HepG2 (cell line): ENCODE measurements around the gene GCSAM. TPM values are rescaled to one million over a fixed set of nuclear protein-coding genes. Genes with fewer than 3 reads are reported as not detected.

ENCODE experiments used
- ATAC-seq: fragments of 200-7000 bp; cut with Tn5 transposase; 3 replicates; pipeline ENCODE4 v1.9.1; 2020; ENCODE audit warnings: mild to moderate bottlenecking, moderate library complexity
- BruUV-seq: library from RNA; stranded (reverse); fragments of 400-500 nt; replicated peaks from 2 replicates; lab custom pipeline; 2021; lab: Mats Ljungman, UMichigan
- CTCF ChIA-PET: fragments of 300-600 bp; formaldehyde crosslinking; extraction: SDS; loops from one replicate; lab custom pipeline; 2021; ENCODE audit warnings: low total read pairs, inconsistent platforms, low intra/inter-chr PET ratio; lab: Yijun Ruan, JAX
- POLR2A ChIA-PET: fragments of 350-600 bp; sonication (Branson Sonifier 250); formaldehyde crosslinking; loops from one replicate; lab custom pipeline; 2020; ENCODE audit warnings: antibody characterized with exemption, inconsistent platforms; lab: Yijun Ruan, JAX
- DNase-seq: peaks from one replicate; pipeline ENCODE4 v3.0.0-alpha.2; 2015; ENCODE audit warnings: low spot score
- FAIRE-seq: peaks from 3 replicates; lab custom pipeline; 2011; peaks lifted over from hg19 to GRCh38; lab: Jason Lieb, UNC
- H2AFZ ChIP-seq: one replicate; pipeline ENCODE4 v1.6.1; 2011; ENCODE audit warnings: low read length, inconsistent platforms
- H3K27ac ChIP-seq: fragments of 300-600 bp; 3 replicates; pipeline ENCODE4 v1.8.0; 2011; ENCODE audit warnings: mixed run types, mild to moderate bottlenecking, mixed read lengths, low read length, inconsistent platforms; ENCODE audit not compliant: insufficient read depth; ENCODE audit errors: extremely low read length
- H3K27me3 ChIP-seq, 2 experiments: fragments of 200-600 bp in 1 of 2; 2 replicates in 1 of 2; 3 replicates in 1 of 2; pipeline versions ENCODE4 v1.6.0 to v1.8.0; 2011; ENCODE audit warnings: low read length in 2 of 2, mild to moderate bottlenecking in 2 of 2, moderate library complexity in 2 of 2, inconsistent platforms in 1 of 2; ENCODE audit not compliant: insufficient read depth in 2 of 2, control insufficient read depth in 1 of 2
- H3K36me3 ChIP-seq, 2 experiments: fragments of 200-600 bp in 1 of 2; replicated peaks in 1 of 2; 2 replicates in 1 of 2; 3 replicates in 1 of 2; pipeline versions ENCODE4 v1.5.1 to v1.8.0; 2011; ENCODE audit warnings: low read length in 2 of 2, inconsistent platforms in 1 of 2; ENCODE audit not compliant: insufficient read depth in 2 of 2, control insufficient read depth in 1 of 2
- H3K4me1 ChIP-seq: 2 replicates; pipeline ENCODE4 v1.5.1; 2012; ENCODE audit warnings: low read length, inconsistent platforms; ENCODE audit not compliant: insufficient read depth
- H3K4me2 ChIP-seq: 2 replicates; pipeline ENCODE4 v1.6.0; 2011; ENCODE audit warnings: low read depth, low read length, inconsistent platforms
- H3K4me3 ChIP-seq, 3 experiments: fragments of 200-600 bp in 1 of 3; sonication (generic), shearing (Covaris generic) in 1 of 3; replicated peaks in 1 of 3; 2 replicates each; pipeline ENCODE4 v1.5.1; 2011 to 2016; ENCODE audit warnings: low read length in 3 of 3, inconsistent platforms in 2 of 3, low read depth in 2 of 3, mild to moderate bottlenecking in 2 of 3, control low read depth in 1 of 3, mixed read lengths in 1 of 3; ENCODE audit not compliant: insufficient read depth in 1 of 3
- H3K79me2 ChIP-seq: one replicate; pipeline ENCODE4 v1.6.1; 2011; ENCODE audit warnings: low read length, inconsistent platforms; ENCODE audit not compliant: insufficient read depth
- H3K9ac ChIP-seq: 2 replicates; pipeline ENCODE4 v1.6.0; 2011; ENCODE audit warnings: mild to moderate bottlenecking, low read depth, low read length, inconsistent platforms; ENCODE audit not compliant: insufficient read depth
- H3K9me3 ChIP-seq: 2 replicates; pipeline ENCODE4 v1.5.1; 2012; ENCODE audit warnings: mild to moderate bottlenecking, low read length
- H4K20me1 ChIP-seq: 2 replicates; pipeline ENCODE4 v1.6.0; 2011; ENCODE audit warnings: inconsistent platforms, mild to moderate bottlenecking, low read length, moderate library complexity; ENCODE audit not compliant: insufficient read depth
- DNMT1 ChIP-seq: sonication (generic); formaldehyde crosslinking; IDR thresholded peaks from 2 replicates; pipeline ENCODE4 v1.5.1; 2020; ENCODE audit warnings: mild to moderate bottlenecking, missing genetic modification reagents
- FOSL1 ChIP-seq: sonication (generic); formaldehyde crosslinking; IDR thresholded peaks from 2 replicates; pipeline ENCODE4 v1.9.0; 2021; ENCODE audit warnings: missing genetic modification reagents, borderline replicate concordance
- FOXC1 ChIP-seq: sonication (generic); formaldehyde crosslinking; IDR thresholded peaks from 2 replicates; pipeline ENCODE4 v1.8.0; 2022; ENCODE audit warnings: mild to moderate bottlenecking, missing genetic modification reagents, borderline replicate concordance
- HDAC6 ChIP-seq: fragments of 200-600 bp; sonication (generic); IDR thresholded peaks from 2 replicates; pipeline ENCODE4 v1.7.0; 2017; ENCODE audit warnings: mild to moderate bottlenecking, antibody characterized with exemption, low read length, low read depth
- HNF4G ChIP-seq, 2 experiments: sonication (generic) in 1 of 2; formaldehyde crosslinking in 1 of 2; IDR thresholded peaks; 2 replicates each; pipeline versions ENCODE4 v1.4.0 to v1.6.1; 2011 to 2020; ENCODE audit warnings: borderline replicate concordance in 2 of 2, low read depth in 2 of 2, mild to moderate bottlenecking in 2 of 2, low read length in 1 of 2, missing genetic modification reagents in 1 of 2, moderate library complexity in 1 of 2
- HOXA7 ChIP-seq: sonication (generic); formaldehyde crosslinking; IDR thresholded peaks from 2 replicates; pipeline ENCODE4 v1.8.1; 2022; ENCODE audit warnings: mild to moderate bottlenecking, missing genetic modification reagents, moderate library complexity
- HOXD1 ChIP-seq: sonication (generic); formaldehyde crosslinking; IDR thresholded peaks from 2 replicates; pipeline ENCODE4 v1.5.0; 2020; ENCODE audit warnings: missing genetic modification reagents
- JARID2 ChIP-seq: sonication (generic); formaldehyde crosslinking; IDR thresholded peaks from 2 replicates; pipeline ENCODE4 v1.8.1; 2023; ENCODE audit warnings: missing genetic modification reagents, inconsistent platforms; ENCODE audit not compliant: insufficient replicate concordance
- MAFF ChIP-seq: IDR thresholded peaks from 2 replicates; pipeline ENCODE4 v1.6.1; 2011; ENCODE audit warnings: low read depth, low read length, improper control_type of control experiment
- NR2F1 ChIP-seq, 2 experiments: fragments of 450-650 bp in 1 of 2; formaldehyde crosslinking in 1 of 2; IDR thresholded peaks; 2 replicates each; pipeline versions ENCODE4 v1.5.0 to v1.6.1; 2016 to 2020; ENCODE audit warnings: mild to moderate bottlenecking in 1 of 2, missing compliant biosample characterization in 1 of 2, missing genetic modification reagents in 1 of 2, moderate library complexity in 1 of 2
- SAP130 ChIP-seq: IDR thresholded peaks from 2 replicates; pipeline ENCODE4 v1.6.1; 2016; ENCODE audit warnings: low read depth
- SP4 ChIP-seq: sonication (generic); formaldehyde crosslinking; IDR thresholded peaks from 2 replicates; pipeline ENCODE4 v1.8.1; 2023; ENCODE audit warnings: mild to moderate bottlenecking, missing genetic modification reagents
- ZNF207 ChIP-seq: fragments of 450-650 bp; IDR thresholded peaks from 2 replicates; pipeline ENCODE4 v1.6.1; 2016; ENCODE audit warnings: antibody characterized with exemption, borderline replicate concordance
- ZNF3 ChIP-seq: IDR thresholded peaks from 2 replicates; pipeline ENCODE4 v1.7.0; 2017; ENCODE audit warnings: inconsistent platforms
- ZNF660 ChIP-seq: sonication (generic); formaldehyde crosslinking; IDR thresholded peaks from 2 replicates; pipeline ENCODE4 v1.5.1; 2020; ENCODE audit warnings: mild to moderate bottlenecking, low read depth, missing genetic modification reagents, borderline replicate concordance
- ZNF800 ChIP-seq: sonication (generic); formaldehyde crosslinking; IDR thresholded peaks from 2 replicates; pipeline ENCODE4 v1.4.0; 2020; ENCODE audit warnings: missing genetic modification reagents
- WGBS: methylation state at CpG from one replicate; pipeline ENCODE4 v1.1.6; 2017; ENCODE audit warnings: low lambda C conversion rate; 5-methylcytosine and 5-hydroxymethylcytosine counted together
- in situ Hi-C: cut with HindIII; loops from 2 replicates; pipeline ENCODE4 v1.10.0; 2017; ENCODE audit warnings: low pct_unique_long_range_greater_than_20kb; ENCODE audit not compliant: extremely low pct_ligation_motif_present
- intact Hi-C: fragments of 100-400 bp; cut with micrococcal nuclease; formaldehyde crosslinking; loops from one replicate; pipeline ENCODE4 v1.10.0; 2022; ENCODE audit not compliant: unreplicated experiment
- polyA plus RNA-seq, 8 experiments: library from polyadenylated mRNA; depleted of rRNA in 3 of 8; stranded (reverse) in 7 of 8; unstranded in 1 of 8; fragments of >200 nt; fragmentation: Illumina TruSeq in 4 of 8; extraction: Trizol in 4 of 8; gene quantifications; 2 replicates each; pipeline versions ENCODE4 v1.2.1 to v1.2.3, GENCODE V29; 2011 to 2016; ENCODE audit warnings: low read depth in 4 of 8, missing spikeins in 1 of 8, mixed read lengths in 1 of 8; ENCODE audit not compliant: insufficient read depth in 1 of 8
- total RNA-seq, 5 experiments: library from RNA; depleted of rRNA; stranded (reverse); fragments of >200 nt; fragmentation: Illumina TruSeq; extraction: Trizol; gene quantifications; 2 replicates each; pipeline ENCODE4 v1.2.3, GENCODE V29; 2016; ENCODE audit warnings: low read depth in 1 of 5

GCSAM gene
- total and polyA plus RNA-seq, 2 of the 13 experiments (the other 11 are each of a cell fraction or from before 2014, with no cell fraction given), result not detected

GRCh38 chr3:112084980-112085705 is 47.9 kb downstream of the GCSAM start (continued):
- TF ChIP-seq NR2F1 (CRISPR knock-in tag; IDR thresholded peaks at IDR 0.05) (0 out of 4 replicates have a peak, but pooled peaks of 1 of the 2 experiments have one; percentile 22), HOXA7 (CRISPR knock-in tag) (no peak), SAP130 (CRISPR knock-in tag) (no peak), FOSL1 (0 out of 2 replicates have a peak, but pooled peaks have one; percentile 25), MAFF (no peak), HOXD1 (CRISPR knock-in tag) (no peak), DNMT1 (CRISPR knock-in tag) (no peak), ZNF800 (CRISPR knock-in tag) (no peak), HNF4G (IDR thresholded peaks at IDR 0.05; ENCODE audit: borderline replicate concordance, low read depth, low read length) (0 out of 2 replicates have a peak, but pooled peaks have one; percentile 10), HNF4G (CRISPR knock-in tag; IDR thresholded peaks at IDR 0.05; ENCODE audit: borderline replicate concordance, low read depth) (no peak), JARID2 (CRISPR knock-in tag) (no peak), ZNF3 (CRISPR knock-in tag) (no peak)

DNA sequence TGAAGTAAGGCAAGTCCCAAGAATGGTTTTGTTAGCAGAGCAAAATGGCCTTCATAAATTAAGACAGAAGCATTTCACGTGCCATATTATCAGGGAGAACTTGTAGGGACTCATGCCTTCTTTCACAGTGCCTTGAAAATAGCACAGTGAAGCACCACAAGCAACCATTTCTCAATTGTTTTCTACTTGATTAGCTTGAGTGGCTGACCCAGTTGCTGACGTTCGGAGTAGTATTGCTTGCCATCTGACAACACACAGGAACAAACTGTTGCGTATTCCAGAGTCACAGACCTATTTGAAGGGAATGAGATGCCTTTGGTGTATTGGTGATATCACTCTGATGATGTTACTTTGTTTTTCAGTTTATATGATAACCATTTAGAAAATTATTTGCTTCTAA is 49.8 kb downstream of the GCSAM start:
- ATAC-seq (no peak), DNase-seq (no peak), FAIRE-seq (no peak)
- Histone ChIP-seq H4K20me1 (no peaks in the 10 kb centered on the region), H3K27me3 (no peaks in the 10 kb centered on the region; a peak in 2 of 5 replicates), H3K79me2 (no peaks in the 10 kb centered on the region), H2AFZ (no peak overlapping the region), H3K9me3 (no peaks in the 10 kb centered on the region), H3K4me2 (no peak overlapping the region), H3K4me1 (peaks cover 26% of the 10 kb centered on the region), H3K9ac (no peak overlapping the region), H3K27ac (no peak overlapping the region), H3K36me3 (no peaks in the 10 kb centered on the region), H3K4me3 (no peak overlapping the region)
- ChIA-PET CTCF (no interaction called here), POLR2A (no interaction called here)
- in situ Hi-C loops (no loop called here), intact Hi-C loops (no loop called here)
- BruUV-seq, result no TSS peak
- TF ChIP-seq SP4 (CRISPR knock-in tag) (no peak), ZNF660 (CRISPR knock-in tag) (no peak), FOXC1 (CRISPR knock-in tag) (no peak), HDAC6 (no peak), ZNF207 (no peak)
- WGBS, result 42% methylated on average over 4 of the region's 4 CpGs
